PC-9 (cell line): Measurements from ENCODE around the gene ADAMTS15. TPM values are rescaled to one million over a fixed set of nuclear protein-coding genes. Genes with fewer than 3 reads are reported as not detected.

Experiments
- BruUV-seq: library from RNA; stranded (reverse); fragments of 400-500 nt; replicated peaks from 2 replicates; lab custom pipeline; 2021; lab: Mats Ljungman, UMichigan
- CTCF ChIA-PET: fragments of 300-600 bp; sonication (Branson Sonifier 250); formaldehyde crosslinking; loops from one replicate; lab custom pipeline; 2022; ENCODE audit warnings: antibody characterized with exemption; lab: Charles Lee
- POLR2A ChIA-PET: fragments of 300-600 bp; sonication (Branson Sonifier 250); formaldehyde crosslinking; loops from one replicate; lab custom pipeline; 2022; ENCODE audit warnings: antibody characterized with exemption; ENCODE audit not compliant: unreplicated experiment; lab: Charles Lee
- DNase-seq, 2 experiments: peaks; one replicate each; pipeline versions ENCODE4 v3.0.0 to v3.0.0-alpha.2; 2015 to 2022; ENCODE audit warnings: mixed read lengths in 1 of 2
- H2AFZ ChIP-seq: fragments of 200-600 bp; sonication (generic); 2 replicates; pipeline ENCODE4 v1.8.1; 2017; ENCODE audit warnings: antibody characterized with exemption
- H3F3A ChIP-seq: fragments of 200-600 bp; sonication (generic); 2 replicates; pipeline ENCODE4 v1.8.1; 2017; ENCODE audit warnings: antibody characterized with exemption, mild to moderate bottlenecking, low read depth; ENCODE audit not compliant: insufficient read depth
- H3K27ac ChIP-seq: fragments of 200-600 bp; sonication (generic); 2 replicates; pipeline ENCODE4 v1.6.1; 2016; ENCODE audit warnings: mixed run types
- H3K27me3 ChIP-seq: fragments of 200-600 bp; sonication (generic); 2 replicates; pipeline ENCODE4 v1.6.1; 2016; ENCODE audit warnings: low read depth, mixed run types; ENCODE audit not compliant: insufficient read depth
- H3K36me3 ChIP-seq: fragments of 200-600 bp; sonication (generic); 2 replicates; pipeline ENCODE4 v1.6.1; 2016; ENCODE audit warnings: low read depth, mixed run types
- H3K4me1 ChIP-seq: fragments of 200-600 bp; sonication (generic); replicated peaks from 2 replicates; pipeline ENCODE4 v1.6.1; 2016; ENCODE audit warnings: mixed run types; ENCODE audit not compliant: insufficient read depth
- H3K4me2 ChIP-seq: fragments of 200-600 bp; sonication (generic); 2 replicates; pipeline ENCODE4 v1.6.1; 2017; ENCODE audit warnings: mixed run types
- H3K4me3 ChIP-seq: fragments of 200-600 bp; sonication (generic); 2 replicates; pipeline ENCODE4 v1.6.1; 2016; ENCODE audit warnings: mixed run types
- H3K79me2 ChIP-seq: fragments of 200-600 bp; sonication (generic); 2 replicates; pipeline ENCODE4 v1.6.1; 2017; ENCODE audit warnings: low read depth, mixed run types
- H3K9me2 ChIP-seq: fragments of 200-600 bp; sonication (generic); 2 replicates; pipeline ENCODE4 v1.8.1; 2017; ENCODE audit warnings: mild to moderate bottlenecking; ENCODE audit not compliant: insufficient read depth
- H3K9me3 ChIP-seq: fragments of 200-600 bp; sonication (generic); 2 replicates; pipeline ENCODE4 v1.8.1; 2016; ENCODE audit warnings: low read depth; ENCODE audit not compliant: insufficient read depth
- H4K20me1 ChIP-seq: fragments of 200-600 bp; sonication (generic); 2 replicates; pipeline ENCODE4 v1.8.1; 2017; ENCODE audit not compliant: insufficient read depth
- EZH2 ChIP-seq: fragments of 200-600 bp; sonication (generic); IDR thresholded peaks from 2 replicates; pipeline ENCODE4 v1.8.0; 2017; ENCODE audit warnings: antibody characterized with exemption, low read depth
- intact Hi-C: fragments of 100-400 bp; cut with micrococcal nuclease; formaldehyde crosslinking; loops from one replicate; pipeline ENCODE4 v1.10.0; 2022; ENCODE audit not compliant: unreplicated experiment
- total RNA-seq: library from RNA; stranded (reverse); gene quantifications from 2 replicates; pipeline ENCODE4 v1.2.3, GENCODE V29; 2021
- TF ChIP-seq, protein P1 (sequence below): fragments of 200-600 bp; sonication (generic); conservative IDR thresholded peaks from 2 replicates; pipeline ENCODE4 v1.6.1; 2017; ENCODE audit warnings: mixed run types, antibody characterized with exemption, mild to moderate bottlenecking, moderate library complexity

The ADAMTS15 gene
- total RNA-seq, 1 experiment from 2014 or later = 2.2 TPM

DNA sequence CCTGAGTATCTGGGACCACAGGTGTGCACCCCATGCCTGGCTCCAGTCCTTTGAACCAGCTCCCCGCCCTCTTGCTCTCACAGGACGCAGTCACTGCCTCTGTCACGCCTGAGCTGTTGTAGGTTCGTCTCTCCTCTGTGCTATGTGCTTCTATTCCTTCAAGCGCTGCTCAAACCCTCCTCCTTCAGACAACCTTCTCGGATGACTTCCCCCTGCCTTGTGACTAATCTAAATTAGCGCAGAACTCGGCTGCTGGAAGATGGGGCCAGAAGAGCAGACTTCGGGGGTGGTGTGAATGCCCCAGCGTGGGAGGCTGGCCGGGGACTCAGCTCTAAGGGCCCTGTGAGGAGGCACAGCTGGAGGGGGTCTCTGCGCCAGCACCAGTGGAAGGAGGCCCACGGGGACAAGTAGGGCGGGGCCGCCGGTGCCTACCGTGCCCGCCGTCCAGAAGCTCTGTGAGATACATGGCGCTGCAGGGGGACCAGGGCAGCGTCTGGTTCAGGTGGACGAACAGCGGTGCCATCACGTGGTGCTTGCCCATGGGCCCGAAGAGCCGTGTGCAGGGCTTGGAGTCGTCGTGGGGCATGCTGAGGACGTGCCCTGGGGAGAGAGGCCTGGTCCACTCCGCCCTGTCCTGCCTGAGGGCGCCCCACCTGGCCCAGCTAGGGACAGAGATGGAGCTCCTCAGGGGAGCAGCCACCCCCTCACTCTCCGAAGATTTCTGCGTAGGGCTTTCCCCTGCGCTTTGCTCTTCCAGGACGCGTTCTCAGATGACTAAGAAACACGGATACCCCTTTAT, 32.5 kb upstream of the ADAMTS15 start:
- Histone ChIP-seq H3K27ac (no peak overlapping the region), H2AFZ (no peak overlapping the region), H3F3A (0 out of 2 replicates have a peak, but pooled peaks cover 5% of the 10 kb centered on the region), H3K27me3 (peaks cover 36% of the 10 kb centered on the region), H3K9me2 (no peaks in the 10 kb centered on the region), H3K4me1 (no peaks in the 10 kb centered on the region), H4K20me1 (no peaks in the 10 kb centered on the region), H3K79me2 (no peaks in the 10 kb centered on the region), H3K4me3 (no peak overlapping the region), H3K36me3 (no peaks in the 10 kb centered on the region), H3K4me2 (no peak overlapping the region), H3K9me3 (no peaks in the 10 kb centered on the region)
- BruUV-seq = no TSS peak
- DNase-seq = no peak
- CTCF ChIA-PET = no interaction called here
- POLR2A ChIA-PET = no interaction called here
- intact Hi-C loops = no loop called here
- TF ChIP-seq EZH2 = no peak

DNA sequence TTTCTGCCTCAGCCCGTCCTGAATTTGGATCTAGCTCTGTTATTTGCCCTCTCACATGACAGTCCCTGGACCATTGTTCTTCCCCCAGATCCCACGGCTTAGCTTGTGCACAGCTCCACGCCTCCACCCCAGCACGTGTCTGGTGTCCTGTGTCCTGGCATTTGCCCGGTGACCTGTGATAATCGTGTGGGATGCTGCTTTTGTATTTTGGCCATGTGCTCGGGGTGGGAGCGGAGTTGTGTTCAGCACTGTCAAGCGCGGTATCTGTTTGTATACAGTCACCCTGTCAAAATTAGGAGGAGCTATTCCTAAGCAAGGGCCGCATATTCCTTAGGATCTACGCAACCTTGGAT, 31.9 kb upstream of the ADAMTS15 start:
- H3K4me2 ChIP-seq = no peak overlapping the region
- 0 out of 2 replicates have a peak, but pooled peaks cover 5% of the 10 kb centered on the region for H3F3A ChIP-seq
- DNase-seq = no peak
- H3K4me3 ChIP-seq = no peak overlapping the region
- H3K79me2 ChIP-seq = no peaks in the 10 kb centered on the region
- intact Hi-C loops = no loop called here
- no peaks in the 10 kb centered on the region for H3K9me2 ChIP-seq
- H4K20me1 ChIP-seq = no peaks in the 10 kb centered on the region
- no peak overlapping the region for H3K27ac ChIP-seq
- H2AFZ ChIP-seq = no peak overlapping the region
- BruUV-seq = no TSS peak
- peaks cover 42% of the 10 kb centered on the region for H3K27me3 ChIP-seq
- no peaks in the 10 kb centered on the region for H3K9me3 ChIP-seq
- TF ChIP-seq, protein P1, sequence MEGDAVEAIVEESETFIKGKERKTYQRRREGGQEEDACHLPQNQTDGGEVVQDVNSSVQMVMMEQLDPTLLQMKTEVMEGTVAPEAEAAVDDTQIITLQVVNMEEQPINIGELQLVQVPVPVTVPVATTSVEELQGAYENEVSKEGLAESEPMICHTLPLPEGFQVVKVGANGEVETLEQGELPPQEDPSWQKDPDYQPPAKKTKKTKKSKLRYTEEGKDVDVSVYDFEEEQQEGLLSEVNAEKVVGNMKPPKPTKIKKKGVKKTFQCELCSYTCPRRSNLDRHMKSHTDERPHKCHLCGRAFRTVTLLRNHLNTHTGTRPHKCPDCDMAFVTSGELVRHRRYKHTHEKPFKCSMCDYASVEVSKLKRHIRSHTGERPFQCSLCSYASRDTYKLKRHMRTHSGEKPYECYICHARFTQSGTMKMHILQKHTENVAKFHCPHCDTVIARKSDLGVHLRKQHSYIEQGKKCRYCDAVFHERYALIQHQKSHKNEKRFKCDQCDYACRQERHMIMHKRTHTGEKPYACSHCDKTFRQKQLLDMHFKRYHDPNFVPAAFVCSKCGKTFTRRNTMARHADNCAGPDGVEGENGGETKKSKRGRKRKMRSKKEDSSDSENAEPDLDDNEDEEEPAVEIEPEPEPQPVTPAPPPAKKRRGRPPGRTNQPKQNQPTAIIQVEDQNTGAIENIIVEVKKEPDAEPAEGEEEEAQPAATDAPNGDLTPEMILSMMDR = no peak
- TF ChIP-seq EZH2 = no peak
- POLR2A ChIA-PET = no interaction called here
- no peaks in the 10 kb centered on the region for H3K36me3 ChIP-seq
- CTCF ChIA-PET = no interaction called here
- H3K4me1 ChIP-seq = no peaks in the 10 kb centered on the region

DNA sequence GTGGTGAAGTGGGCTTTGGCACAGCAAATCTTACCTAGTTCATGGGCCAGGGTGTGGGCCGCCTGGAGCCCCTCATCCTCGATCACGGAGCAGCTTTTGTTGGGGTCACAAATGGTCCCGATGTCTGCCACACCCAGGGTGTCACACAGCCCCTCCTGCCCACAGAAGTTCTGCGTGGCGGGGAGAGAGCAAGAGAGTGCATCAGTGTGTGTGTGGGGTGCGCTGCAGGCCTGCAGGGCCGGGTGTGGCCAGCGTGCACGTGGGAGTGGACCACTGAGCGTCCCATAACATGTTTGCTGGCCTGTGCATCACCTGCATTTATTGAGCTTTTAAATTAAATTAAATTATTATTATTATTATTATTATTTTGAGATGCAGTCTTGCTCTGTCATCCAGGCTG, 31.5 kb upstream of the ADAMTS15 start:
- Histone ChIP-seq H3K4me1 (no peaks in the 10 kb centered on the region), H3K36me3 (no peaks in the 10 kb centered on the region), H3K4me3 (no peak overlapping the region), H3F3A (0 out of 2 replicates have a peak, but pooled peaks cover 5% of the 10 kb centered on the region), H3K27ac (no peak overlapping the region), H3K4me2 (no peak overlapping the region), H3K9me3 (no peaks in the 10 kb centered on the region), H3K79me2 (no peaks in the 10 kb centered on the region), H3K9me2 (no peaks in the 10 kb centered on the region), H4K20me1 (no peaks in the 10 kb centered on the region), H3K27me3 (peaks cover 46% of the 10 kb centered on the region), H2AFZ (no peak overlapping the region)
- CTCF ChIA-PET = no interaction called here
- no TSS peak for BruUV-seq
- TF ChIP-seq, protein P1 = no peak
- TF ChIP-seq EZH2 = no peak
- no peak for DNase-seq
- POLR2A ChIA-PET = no interaction called here
- intact Hi-C loops = no loop called here
